Neuron (in vitro differentiated cells): ENCODE measurements around the gene PDE3B.
"Not testable (repeated sequence)": the region's sequence is repeated elsewhere in the genome, so short reads cannot be mapped to it uniquely, and the experiment has no call there.

Experiments
- H2AFZ ChIP-seq: one replicate; pipeline ENCODE4 v1.6.1; 2013; ENCODE audit warnings: low read depth, mild to moderate bottlenecking, inconsistent platforms, low read length, moderate library complexity
- H3K27me3 ChIP-seq: one replicate; pipeline ENCODE4 v1.6.1; 2013; ENCODE audit warnings: low read length; ENCODE audit not compliant: insufficient read depth
- H3K36me3 ChIP-seq: one replicate; pipeline ENCODE4 v1.6.1; 2013; ENCODE audit warnings: low read length; ENCODE audit not compliant: insufficient read depth
- H3K4me1 ChIP-seq: one replicate; pipeline ENCODE4 v1.6.1; 2013; ENCODE audit warnings: low read length; ENCODE audit not compliant: insufficient read depth
- H3K4me3 ChIP-seq: 2 replicates; pipeline ENCODE4 v1.5.1; 2013; ENCODE audit warnings: mild to moderate bottlenecking, low read length, moderate library complexity
- H3K9me3 ChIP-seq: one replicate; pipeline ENCODE4 v1.6.1; 2013; ENCODE audit warnings: low read length

PDE3B gene

GRCh38 chr11:14702760-14703159 is 59.2 kb downstream of the PDE3B start:
- H3K9me3 ChIP-seq = peaks cover 3% of the 10 kb centered on the region

GRCh38 chr11:14703731-14704130 is 60.1 kb downstream of the PDE3B start:
- H3K36me3 ChIP-seq = no peaks in the 10 kb centered on the region
- H2AFZ ChIP-seq = no peak overlapping the region
- H3K9me3 ChIP-seq = peaks cover 4% of the 10 kb centered on the region
- H3K4me3 ChIP-seq = no peak overlapping the region
- no peaks in the 10 kb centered on the region for H3K27me3 ChIP-seq
- H3K4me1 ChIP-seq = no peaks in the 10 kb centered on the region

More at GRCh38 chr11:14702760-14703159, 59.2 kb downstream of the PDE3B start:
- Histone ChIP-seq H3K27me3 (no peaks in the 10 kb centered on the region), H2AFZ (no peak overlapping the region), H3K36me3 (no peaks in the 10 kb centered on the region), H3K4me3 (no peak overlapping the region), H3K4me1 (no peaks in the 10 kb centered on the region)

GRCh38 chr11:14705067-14705466 is 61.5 kb downstream of the PDE3B start:
- peaks cover 4% of the 10 kb centered on the region for H3K9me3 ChIP-seq
- no peaks in the 10 kb centered on the region for H3K4me1 ChIP-seq
- H3K4me3 ChIP-seq = no peak overlapping the region
- no peak overlapping the region for H2AFZ ChIP-seq
- H3K36me3 ChIP-seq = no peaks in the 10 kb centered on the region
- no peaks in the 10 kb centered on the region for H3K27me3 ChIP-seq

- Histone ChIP-seq H3K27me3 (no peaks in the 10 kb centered on the region), H3K36me3 (no peaks in the 10 kb centered on the region), H3K9me3 (peaks cover 2% of the 10 kb centered on the region), H3K4me1 (no peaks in the 10 kb centered on the region), H3K4me3 (no peak overlapping the region), H2AFZ (no peak overlapping the region)
Measured at GRCh38 chr11:14713496-14714244, 70.1 kb downstream of the PDE3B start.

- not testable (repeated sequence) for H3K27me3 ChIP-seq, H3K4me1 ChIP-seq, H2AFZ ChIP-seq, H3K36me3 ChIP-seq, H3K9me3 ChIP-seq, H3K4me3 ChIP-seq
Measured at GRCh38 chr11:14715669-14716068, 72.1 kb downstream of the PDE3B start.

- no peaks in the 10 kb centered on the region for H3K27me3 ChIP-seq
- no peak overlapping the region for H3K4me3 ChIP-seq
- H3K36me3 ChIP-seq = no peaks in the 10 kb centered on the region
- H3K9me3 ChIP-seq = no peaks in the 10 kb centered on the region
- no peaks in the 10 kb centered on the region for H3K4me1 ChIP-seq
- H2AFZ ChIP-seq = no peak overlapping the region
Measured at GRCh38 chr11:14722496-14722895, 78.9 kb downstream of the PDE3B start.

GRCh38 chr11:14725150-14725549 is 81.5 kb downstream of the PDE3B start:
- Histone ChIP-seq H2AFZ (no peak overlapping the region), H3K4me3 (no peak overlapping the region), H3K9me3 (no peaks in the 10 kb centered on the region), H3K36me3 (no peaks in the 10 kb centered on the region), H3K4me1 (no peaks in the 10 kb centered on the region), H3K27me3 (no peaks in the 10 kb centered on the region)

- Histone ChIP-seq H3K27me3 (no peaks in the 10 kb centered on the region), H3K9me3 (no peaks in the 10 kb centered on the region), H2AFZ (no peak overlapping the region), H3K36me3 (no peaks in the 10 kb centered on the region), H3K4me3 (no peak overlapping the region), H3K4me1 (no peaks in the 10 kb centered on the region)
Measured at GRCh38 chr11:14727215-14727614, 83.6 kb downstream of the PDE3B start.

GRCh38 chr11:14727746-14728145 is 84.1 kb downstream of the PDE3B start:
- H3K4me1 ChIP-seq = no peaks in the 10 kb centered on the region
- no peak overlapping the region for H3K4me3 ChIP-seq
- no peaks in the 10 kb centered on the region for H3K9me3 ChIP-seq
- no peaks in the 10 kb centered on the region for H3K27me3 ChIP-seq
- no peak overlapping the region for H2AFZ ChIP-seq
- no peaks in the 10 kb centered on the region for H3K36me3 ChIP-seq

- H3K36me3 ChIP-seq, H2AFZ ChIP-seq, H3K4me3 ChIP-seq, H3K4me1 ChIP-seq, H3K27me3 ChIP-seq, H3K9me3 ChIP-seq: not testable (repeated sequence)
Measured at GRCh38 chr11:14740539-14740938, 96.9 kb downstream of the PDE3B start.

GRCh38 chr11:14741195-14741594 is 97.6 kb downstream of the PDE3B start:
- no peaks in the 10 kb centered on the region for H3K27me3 ChIP-seq
- H3K9me3 ChIP-seq = peaks cover 8% of the 10 kb centered on the region
- no peak overlapping the region for H3K4me3 ChIP-seq
- H3K4me1 ChIP-seq = no peaks in the 10 kb centered on the region
- H3K36me3 ChIP-seq = no peaks in the 10 kb centered on the region
- H2AFZ ChIP-seq = no peak overlapping the region

- Histone ChIP-seq H3K36me3 (no peaks in the 10 kb centered on the region), H3K9me3 (peaks cover 8% of the 10 kb centered on the region)
Measured at GRCh38 chr11:14742849-14743559, 99.4 kb downstream of the PDE3B start.

GRCh38 chr11:14743667-14744066 is 100.1 kb downstream of the PDE3B start:
- not testable (repeated sequence) for H3K27me3 ChIP-seq, H3K4me3 ChIP-seq, H3K36me3 ChIP-seq, H3K9me3 ChIP-seq, H2AFZ ChIP-seq, H3K4me1 ChIP-seq

More at GRCh38 chr11:14742849-14743559, 99.4 kb downstream of the PDE3B start:
- H3K27me3 ChIP-seq = no peaks in the 10 kb centered on the region
- H2AFZ ChIP-seq = no peak overlapping the region
- H3K4me1 ChIP-seq = no peaks in the 10 kb centered on the region
- H3K4me3 ChIP-seq = no peak overlapping the region
